GM19328 (cell line): ENCODE data around the gene RAD51AP2.

Source experiments
- ATAC-seq: cut with Tn5 transposase; IDR thresholded peaks from one replicate; pipeline ENCODE4 v1.9.1; 2021; ENCODE audit warnings: mild to moderate bottlenecking, moderate library complexity; ENCODE audit not compliant: unreplicated experiment

RAD51AP2 gene

GRCh38 chr2:17471979-17472378 is 46.3 kb downstream of the RAD51AP2 start:
- ATAC-seq = no peak

GRCh38 chr2:17470855-17471641 is 47.2 kb downstream of the RAD51AP2 start:
- ATAC-seq = no peak

- ATAC-seq = no peak
Measured at GRCh38 chr2:17461087-17461475, 57.2 kb downstream of the RAD51AP2 start.
